ENCODE data around the gene SPEM2. TPM values are rescaled to one million over a fixed set of nuclear protein-coding genes. Genes with fewer than 3 reads are reported as not detected.

The SPEM2 gene
- total RNA-seq, 2 donors from 2014 or later, result 5.3 TPM; not detected in 1

- TF ChIP-seq POLR2AphosphoS5 (IDR thresholded peaks at IDR 0.05) (peak; percentile 23), CTCF (IDR thresholded peaks at IDR 0.05) (peak in 1 of 4 experiments; percentile 10), POLR2A (IDR thresholded peaks at IDR 0.05) (peak; percentile 45)
- WGBS, result 12% methylated on average over 40 of the region's 48 CpGs
- Histone ChIP-seq H3K9me3 (no peaks in the 10 kb centered on the region), H3K36me3 (no peaks in the 10 kb centered on the region), H3K4me1 (replicated peaks) (peaks cover 15% of the 10 kb centered on the region), H3K27ac (peak overlapping the region in 1 of 2 donors; percentile 39), H3K4me3 (peak overlapping the region; percentile 22 to 26), H3K27me3 (replicated peaks; ENCODE audit: insufficient read depth) (no peaks in the 10 kb centered on the region)
- intact Hi-C loops (cut with DNase I), result loop anchor here (5.0 kb wide), 2 partner anchors 39 to 124 kb away; partner anchors contain the start of genes SENP3 and ZBTB4
- DNase-seq (ENCODE audit: low spot score), result peak; percentile 50
These were observed 12.7 kb downstream of the SPEM2 start for GRCh38 chr17:7437950-7438614.

- intact Hi-C loops (cut with DNase I), result loop anchor here (5.0 kb wide), 2 partner anchors 38 to 123 kb away; partner anchors contain the start of genes SENP3 and ZBTB4
- H3K27me3 ChIP-seq (replicated peaks; ENCODE audit: insufficient read depth), result no peaks in the 10 kb centered on the region
These were observed 13.4 kb downstream of the SPEM2 start for GRCh38 chr17:7438656-7439460.

DNA sequence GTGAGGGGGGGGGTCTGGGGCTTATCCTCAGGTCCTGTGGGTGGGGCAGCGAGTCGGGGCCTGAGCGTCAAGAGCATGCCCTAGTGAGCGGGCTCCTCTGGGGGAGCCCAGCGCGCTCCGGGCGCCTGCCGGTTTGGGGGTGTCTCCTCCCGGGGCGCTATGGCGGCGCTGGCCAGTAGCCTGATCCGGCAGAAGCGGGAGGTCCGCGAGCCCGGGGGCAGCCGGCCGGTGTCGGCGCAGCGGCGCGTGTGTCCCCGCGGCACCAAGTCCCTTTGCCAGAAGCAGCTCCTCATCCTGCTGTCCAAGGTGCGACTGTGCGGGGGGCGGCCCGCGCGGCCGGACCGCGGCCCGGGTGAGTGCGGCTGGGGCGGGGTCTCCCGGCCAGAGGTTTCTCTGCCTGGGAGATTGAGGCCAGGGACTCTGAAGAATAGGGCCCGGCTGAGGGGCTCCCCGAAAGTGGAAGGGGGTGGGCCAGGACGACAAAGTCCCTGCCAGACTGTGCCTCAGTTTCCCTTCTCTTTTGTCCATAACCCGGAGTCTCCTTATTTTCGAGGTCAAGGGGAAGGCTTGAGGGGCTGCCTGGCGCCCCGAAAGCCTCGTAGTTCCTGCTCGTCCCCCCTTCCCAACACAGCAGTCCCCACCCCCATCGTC is 14.2 kb downstream of the SPEM2 start, which contains the start of gene FGF11:
Gene FGF11 (plus strand): TSS at position 51 of the 651 bp plus-strand sequence. CDS start 109 bp downstream, at position 160.
- peak within 1 kb of the TSS; percentile 26 to 30 for H3K4me3 ChIP-seq
- H3K27ac ChIP-seq, result peak within 1 kb of the TSS in 1 of 2 donors; percentile 39
- no peak for DNase-seq (ENCODE audit: low spot score)
- no peak for TF ChIP-seq POLR2A (IDR thresholded peaks at IDR 0.05)
- TF ChIP-seq CTCF (IDR thresholded peaks at IDR 0.05), result no peak
- no peak for TF ChIP-seq POLR2AphosphoS5 (IDR thresholded peaks at IDR 0.05)
- H3K27me3 ChIP-seq (replicated peaks; ENCODE audit: insufficient read depth), result no peaks in the 10 kb centered on the region
- 1% methylated on average over 28 of the region's 50 CpGs for WGBS
- intact Hi-C loops (cut with DNase I), result loop anchor here (5.0 kb wide), 2 partner anchors 38 to 123 kb away; partner anchors contain the start of genes SENP3 and ZBTB4
- H3K9me3 ChIP-seq, result no peaks in the 10 kb centered on the region
- no peaks in the 10 kb centered on the region for H3K36me3 ChIP-seq
- peaks cover 15% of the 10 kb centered on the region for H3K4me1 ChIP-seq (replicated peaks)

More at GRCh38 chr17:7438656-7439460, 13.4 kb downstream of the SPEM2 start:
- Histone ChIP-seq H3K27ac (no peak overlapping the region), H3K4me3 (peak overlapping the region; percentile 26 to 30), H3K4me1 (replicated peaks) (peaks cover 15% of the 10 kb centered on the region), H3K9me3 (no peaks in the 10 kb centered on the region), H3K36me3 (no peaks in the 10 kb centered on the region)
- WGBS, result 58% methylated on average over 11 of the region's 11 CpGs
- TF ChIP-seq POLR2AphosphoS5 (IDR thresholded peaks at IDR 0.05) (no peak), POLR2A (IDR thresholded peaks at IDR 0.05) (no peak), CTCF (IDR thresholded peaks at IDR 0.05) (no peak)
- no peak for DNase-seq (ENCODE audit: low spot score)

GRCh38 chr17:7440113-7440833 is 14.9 kb downstream of the SPEM2 start:
- H3K9me3 ChIP-seq, result no peaks in the 10 kb centered on the region
- no peak overlapping the region for H3K27ac ChIP-seq
- DNase-seq (ENCODE audit: low spot score), result peak; percentile 44
- H3K4me1 ChIP-seq (replicated peaks), result peaks cover 15% of the 10 kb centered on the region
- peak overlapping the region; percentile 26 to 30 for H3K4me3 ChIP-seq
- TF ChIP-seq CTCF (IDR thresholded peaks at IDR 0.05) (no peak), POLR2A (IDR thresholded peaks at IDR 0.05) (no peak), POLR2AphosphoS5 (IDR thresholded peaks at IDR 0.05) (no peak)
- H3K27me3 ChIP-seq (replicated peaks; ENCODE audit: insufficient read depth), result no peaks in the 10 kb centered on the region
- H3K36me3 ChIP-seq, result no peaks in the 10 kb centered on the region
- WGBS, result 3% methylated on average over 42 of the region's 46 CpGs
- intact Hi-C loops (cut with DNase I), result no loop called here

All from prostate gland (tissue), 2 donors.